ENCODE measurements around the gene COL19A1. TPM values are rescaled to one million over a fixed set of nuclear protein-coding genes. Genes with fewer than 3 reads are reported as not detected.

COL19A1 gene
- total RNA-seq, 1 experiment from 2014 or later = not detected

DNA sequence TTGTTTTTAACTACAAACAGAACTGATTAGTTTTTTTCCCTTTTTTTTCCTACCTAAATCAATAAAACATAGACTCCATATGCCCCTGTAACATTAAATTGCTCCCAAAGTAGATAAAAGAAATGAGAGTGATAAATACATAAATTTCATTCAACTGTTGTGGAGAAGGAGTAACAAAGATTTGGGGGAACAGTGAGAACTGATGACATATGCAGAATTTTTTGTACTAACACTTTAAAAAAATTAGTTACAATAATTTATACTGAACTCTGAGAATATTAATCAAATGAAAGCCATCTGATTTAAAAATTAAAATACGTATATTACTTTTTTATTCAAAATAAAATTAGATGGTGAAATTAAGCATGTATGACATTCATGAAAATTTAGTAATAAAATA is 195.7 kb downstream of the COL19A1 start:
- Histone ChIP-seq H3K4me3 (ENCODE audit: insufficient read depth, low read depth, low read length) (no peak overlapping the region), H3K36me3 (replicated peaks; ENCODE audit: control insufficient read depth, insufficient read depth, low read length) (no peaks in the 10 kb centered on the region), H3K27me3 (ENCODE audit: control insufficient read depth, insufficient read depth, low read length) (no peaks in the 10 kb centered on the region)
- no peak for DNase-seq

DNA sequence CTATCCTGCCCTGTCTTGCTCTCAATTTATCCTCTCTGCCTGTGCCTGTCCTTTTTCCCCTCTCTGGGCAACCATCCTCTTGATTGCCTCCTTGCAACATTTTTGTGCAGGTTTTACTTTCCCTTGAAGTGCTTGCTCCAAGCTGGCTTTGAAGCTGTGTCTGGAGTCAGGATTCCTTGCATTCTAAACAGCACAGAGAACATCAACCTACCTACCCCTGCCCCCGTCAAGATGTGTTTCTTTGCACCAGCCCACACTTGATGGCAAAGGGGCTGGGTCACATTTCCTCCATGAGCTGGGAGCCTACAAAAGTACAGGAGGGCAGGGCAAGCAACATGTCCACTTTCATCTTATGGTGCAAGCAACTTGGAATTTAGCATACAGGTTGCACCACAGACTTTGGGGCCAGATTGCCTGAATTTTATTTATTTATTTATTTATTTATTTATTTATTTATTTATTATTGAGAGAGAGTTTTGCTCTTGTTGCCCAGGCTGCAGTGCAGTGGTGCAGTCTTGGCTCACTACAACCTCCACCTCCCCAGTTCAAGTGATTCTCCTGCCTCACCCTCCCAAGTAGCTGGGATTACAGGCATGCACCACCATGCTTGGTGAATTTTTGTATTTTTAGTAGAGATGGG is 206.3 kb downstream of the COL19A1 start:
- no peak for DNase-seq
- Histone ChIP-seq H3K27me3 (ENCODE audit: control insufficient read depth, insufficient read depth, low read length) (no peaks in the 10 kb centered on the region), H3K4me3 (ENCODE audit: insufficient read depth, low read depth, low read length) (no peak overlapping the region), H3K36me3 (replicated peaks; ENCODE audit: control insufficient read depth, insufficient read depth, low read length) (no peaks in the 10 kb centered on the region)

DNA sequence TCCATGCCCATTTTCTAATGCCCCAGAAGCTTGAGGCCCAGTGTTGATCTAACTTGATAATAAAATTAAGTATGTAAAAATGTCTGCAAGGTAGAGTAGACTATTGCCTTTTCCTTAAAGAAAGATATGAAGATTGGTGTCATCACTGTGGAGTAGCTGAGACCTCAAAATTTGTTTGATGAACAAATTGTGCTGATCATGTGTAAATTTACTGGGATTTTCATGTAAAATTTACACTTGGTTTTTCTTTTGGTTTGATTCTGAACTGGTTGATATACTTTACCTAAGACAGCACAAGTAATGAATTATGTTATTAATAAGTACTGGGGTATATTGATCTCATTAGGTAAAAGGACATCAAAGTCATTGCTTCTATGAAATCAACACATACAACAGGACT is 207.3 kb downstream of the COL19A1 start:
- no peak for DNase-seq

DNA sequence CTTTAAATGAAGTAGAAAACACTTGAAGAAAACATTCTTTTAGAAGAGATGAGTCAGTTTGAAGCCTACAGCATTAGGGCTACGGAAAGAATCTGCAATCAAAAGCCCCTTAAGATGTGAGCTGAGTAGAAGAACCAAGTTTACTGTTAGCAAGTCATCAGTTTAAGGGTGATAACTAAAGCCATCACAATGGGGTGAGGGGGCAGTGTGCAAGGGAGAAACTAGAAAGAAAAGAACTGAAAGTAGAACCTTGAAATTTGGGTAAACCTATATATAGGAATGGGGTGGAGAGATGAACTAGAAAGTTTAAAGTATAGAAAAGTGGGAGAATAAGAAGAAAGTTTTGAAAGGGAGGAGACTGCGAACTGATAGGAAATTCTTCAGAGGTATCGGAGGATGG is 212.9 kb downstream of the COL19A1 start:
- H3K27me3 ChIP-seq (ENCODE audit: control insufficient read depth, insufficient read depth, low read length) = no peaks in the 10 kb centered on the region
- no peak overlapping the region for H3K4me3 ChIP-seq (ENCODE audit: insufficient read depth, low read depth, low read length)
- DNase-seq = no peak
- H3K36me3 ChIP-seq (replicated peaks; ENCODE audit: control insufficient read depth, insufficient read depth, low read length) = no peaks in the 10 kb centered on the region

More for the DNA sequence above, 207.3 kb downstream of the COL19A1 start:
- Histone ChIP-seq H3K27me3 (ENCODE audit: control insufficient read depth, insufficient read depth, low read length) (no peaks in the 10 kb centered on the region), H3K36me3 (replicated peaks; ENCODE audit: control insufficient read depth, insufficient read depth, low read length) (no peaks in the 10 kb centered on the region), H3K4me3 (ENCODE audit: insufficient read depth, low read depth, low read length) (no peak overlapping the region)

DNA sequence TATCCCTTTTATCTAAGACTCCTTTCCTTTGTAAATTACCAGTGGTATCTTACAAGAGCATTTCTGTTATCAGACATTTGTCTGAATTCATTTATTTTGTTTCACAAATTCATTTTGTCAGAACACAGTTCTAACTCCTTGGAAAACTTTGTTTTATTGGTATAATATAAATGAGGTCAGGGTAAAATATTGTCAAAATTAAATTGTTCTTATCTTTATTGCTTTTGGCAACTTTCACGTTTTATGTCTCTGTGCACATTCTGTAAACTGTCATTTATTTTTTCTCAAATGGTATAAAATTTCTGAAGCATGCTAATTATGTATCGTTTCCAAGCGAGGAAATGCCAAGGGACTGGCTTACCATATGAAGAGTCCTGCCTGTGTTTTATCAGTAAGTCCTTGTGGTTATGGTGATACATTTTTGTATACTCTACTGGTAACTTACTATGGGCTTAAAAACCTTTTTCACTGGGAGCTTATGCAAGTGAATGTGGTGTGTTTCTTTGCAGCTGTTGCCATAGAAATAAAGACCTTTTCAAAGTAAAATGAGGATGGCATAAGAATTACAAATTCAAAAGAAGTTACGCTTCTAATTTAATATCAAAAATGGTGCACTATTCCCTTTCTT is 214.2 kb downstream of the COL19A1 start:
- Histone ChIP-seq H3K27me3 (ENCODE audit: control insufficient read depth, insufficient read depth, low read length) (no peaks in the 10 kb centered on the region), H3K4me3 (ENCODE audit: insufficient read depth, low read depth, low read length) (no peak overlapping the region), H3K36me3 (replicated peaks; ENCODE audit: control insufficient read depth, insufficient read depth, low read length) (no peaks in the 10 kb centered on the region)
- peak; percentile 2 for DNase-seq

DNA sequence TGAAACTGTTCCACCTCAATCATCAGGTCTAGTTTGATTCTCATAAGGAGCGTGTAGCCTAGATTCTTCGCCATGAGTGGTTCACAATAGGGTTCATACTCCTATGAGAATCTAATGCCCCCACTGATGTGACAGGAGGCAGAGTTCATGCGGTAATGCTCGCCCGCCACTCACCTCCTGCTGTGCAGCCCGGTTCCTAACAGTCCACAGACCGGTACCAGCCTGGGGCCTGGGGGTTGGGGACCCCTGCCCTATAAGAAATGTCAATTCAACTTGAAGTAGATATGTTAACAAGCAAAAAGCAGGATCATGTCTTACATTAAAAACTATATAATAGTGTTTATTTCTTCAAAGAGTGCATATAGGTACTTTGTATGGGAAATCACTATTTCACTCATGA is 216.5 kb downstream of the COL19A1 start:
- H3K36me3 ChIP-seq (replicated peaks; ENCODE audit: control insufficient read depth, insufficient read depth, low read length) = no peaks in the 10 kb centered on the region
- no peaks in the 10 kb centered on the region for H3K27me3 ChIP-seq (ENCODE audit: control insufficient read depth, insufficient read depth, low read length)
- no peak for DNase-seq
- H3K4me3 ChIP-seq (ENCODE audit: insufficient read depth, low read depth, low read length) = no peak overlapping the region

DNA sequence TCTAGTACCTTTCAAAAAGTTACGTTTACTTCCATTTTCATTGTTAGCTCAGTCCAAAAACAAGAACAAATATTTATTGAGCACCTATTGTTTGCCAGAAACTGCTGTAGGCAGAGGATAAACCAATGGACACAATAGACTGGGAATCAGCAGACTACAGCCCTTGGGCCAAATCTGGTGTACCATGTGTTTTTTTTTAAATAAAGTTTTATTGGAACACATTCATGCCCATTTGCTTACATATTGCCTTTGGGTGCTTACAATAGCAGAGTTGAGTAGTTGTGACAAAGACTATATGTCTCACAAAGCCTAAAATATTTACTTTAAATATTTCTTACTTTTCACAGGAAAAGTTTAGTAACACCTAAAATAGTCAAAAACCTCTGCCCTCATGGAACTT is 220.4 kb downstream of the COL19A1 start:
- Histone ChIP-seq H3K4me3 (ENCODE audit: insufficient read depth, low read depth, low read length) (no peak overlapping the region), H3K36me3 (replicated peaks; ENCODE audit: control insufficient read depth, insufficient read depth, low read length) (no peaks in the 10 kb centered on the region), H3K27me3 (ENCODE audit: control insufficient read depth, insufficient read depth, low read length) (no peaks in the 10 kb centered on the region)
- no peak for DNase-seq

DNA sequence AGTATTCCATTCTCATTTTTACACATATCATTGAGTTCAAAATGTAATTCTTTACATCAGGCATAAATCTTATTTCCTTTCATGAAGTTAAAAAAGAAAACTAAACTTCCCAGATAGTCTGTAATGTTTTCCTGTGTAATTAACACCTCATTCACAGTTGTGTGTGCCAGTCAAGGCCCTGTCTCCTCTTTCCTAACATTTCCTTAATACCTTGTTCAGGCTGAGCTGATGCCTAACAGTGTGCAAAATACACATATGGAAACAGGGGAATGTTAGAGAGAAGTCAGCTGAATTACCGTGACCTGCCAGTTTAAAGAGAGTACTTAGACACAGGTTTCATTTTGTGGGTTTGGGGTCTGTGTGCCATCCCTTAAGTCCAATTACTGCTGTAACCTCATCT is 227.8 kb downstream of the COL19A1 start:
- DNase-seq = no peak
- H3K4me3 ChIP-seq (ENCODE audit: insufficient read depth, low read depth, low read length) = no peak overlapping the region
- H3K27me3 ChIP-seq (ENCODE audit: control insufficient read depth, insufficient read depth, low read length) = no peaks in the 10 kb centered on the region
- no peaks in the 10 kb centered on the region for H3K36me3 ChIP-seq (replicated peaks; ENCODE audit: control insufficient read depth, insufficient read depth, low read length)

DNA sequence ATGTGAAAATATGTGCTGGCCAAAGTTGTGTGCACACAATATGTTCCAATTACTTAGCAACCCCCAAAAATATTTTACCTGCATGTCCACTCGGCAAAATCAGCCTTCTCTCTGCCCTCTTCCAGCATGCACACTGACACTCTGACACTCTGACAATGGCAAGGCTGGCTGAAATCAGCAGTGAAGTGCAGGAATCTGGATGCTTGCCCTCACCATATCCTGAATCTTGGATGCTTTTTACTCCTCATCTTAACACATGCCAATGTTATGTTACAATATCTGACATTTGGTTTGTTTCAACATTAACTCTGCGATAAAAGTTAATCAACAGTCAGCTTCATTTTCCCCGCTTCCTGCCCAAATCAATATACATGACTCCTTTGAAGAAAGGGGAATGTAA is 233.4 kb downstream of the COL19A1 start:
- no peak for DNase-seq
- Histone ChIP-seq H3K4me3 (ENCODE audit: insufficient read depth, low read depth, low read length) (no peak overlapping the region), H3K27me3 (ENCODE audit: control insufficient read depth, insufficient read depth, low read length) (no peaks in the 10 kb centered on the region), H3K36me3 (replicated peaks; ENCODE audit: control insufficient read depth, insufficient read depth, low read length) (no peaks in the 10 kb centered on the region)

DNA sequence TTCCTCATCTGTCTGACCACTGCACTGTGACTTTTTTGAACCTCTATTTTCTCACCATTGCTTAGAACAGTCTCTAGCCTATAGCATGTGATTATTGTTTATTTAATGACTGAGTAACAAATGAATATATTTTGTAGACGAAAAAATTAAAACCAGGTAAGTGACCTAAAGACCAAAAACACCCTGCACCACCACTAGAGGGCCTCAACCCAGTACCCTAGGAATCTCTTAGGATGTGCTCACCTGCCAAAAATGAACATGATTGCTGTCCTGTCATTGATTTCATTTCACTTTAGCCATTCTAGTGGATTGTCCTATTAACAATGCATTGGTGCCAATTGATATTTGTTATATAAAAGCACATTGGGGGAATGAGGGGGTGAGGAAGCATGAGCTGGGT is 237.4 kb downstream of the COL19A1 start:
- no peak overlapping the region for H3K4me3 ChIP-seq (ENCODE audit: insufficient read depth, low read depth, low read length)
- no peak for DNase-seq
- H3K27me3 ChIP-seq (ENCODE audit: control insufficient read depth, insufficient read depth, low read length) = no peaks in the 10 kb centered on the region
- H3K36me3 ChIP-seq (replicated peaks; ENCODE audit: control insufficient read depth, insufficient read depth, low read length) = no peaks in the 10 kb centered on the region

DNA sequence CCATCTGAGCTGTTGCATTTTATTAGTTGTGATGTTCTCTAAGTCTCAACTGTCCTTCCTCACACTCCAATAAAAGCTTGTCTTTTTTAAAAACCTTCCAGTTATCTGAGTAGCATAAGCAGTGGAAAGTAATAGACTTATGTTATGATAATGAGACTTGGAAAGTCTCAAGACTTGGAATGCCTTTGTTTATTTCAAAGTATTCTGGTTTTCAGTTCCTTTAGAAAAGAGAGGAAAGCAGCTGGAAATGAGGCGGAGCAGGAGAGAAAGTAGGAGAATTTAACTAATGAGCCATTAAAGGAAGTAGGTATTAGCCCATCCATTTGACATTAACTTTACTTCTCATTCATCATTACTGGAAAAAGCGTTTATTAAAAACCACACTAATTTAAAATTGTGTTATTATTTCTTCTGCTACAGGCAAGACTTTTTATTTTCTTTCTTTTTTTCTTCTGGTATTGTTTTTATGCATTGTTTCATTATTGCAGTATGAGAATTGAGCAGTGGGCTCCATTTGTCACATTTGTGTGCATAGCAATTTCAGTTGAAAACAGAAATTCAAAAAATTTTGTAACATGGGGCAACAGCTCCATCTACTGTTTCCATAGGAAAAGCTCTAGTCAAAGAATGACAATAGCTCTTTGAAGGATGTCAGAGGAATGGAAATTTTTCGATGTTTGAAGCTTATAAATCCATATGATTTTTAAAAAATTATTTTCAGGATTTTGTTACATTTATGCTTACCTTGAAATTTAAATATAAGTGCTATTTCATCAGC is 241.7 kb downstream of the COL19A1 start:
- DNase-seq = peak; percentile 4
- Histone ChIP-seq H3K27me3 (ENCODE audit: control insufficient read depth, insufficient read depth, low read length) (no peaks in the 10 kb centered on the region), H3K4me3 (ENCODE audit: insufficient read depth, low read depth, low read length) (no peak overlapping the region), H3K36me3 (replicated peaks; ENCODE audit: control insufficient read depth, insufficient read depth, low read length) (no peaks in the 10 kb centered on the region)

DNA sequence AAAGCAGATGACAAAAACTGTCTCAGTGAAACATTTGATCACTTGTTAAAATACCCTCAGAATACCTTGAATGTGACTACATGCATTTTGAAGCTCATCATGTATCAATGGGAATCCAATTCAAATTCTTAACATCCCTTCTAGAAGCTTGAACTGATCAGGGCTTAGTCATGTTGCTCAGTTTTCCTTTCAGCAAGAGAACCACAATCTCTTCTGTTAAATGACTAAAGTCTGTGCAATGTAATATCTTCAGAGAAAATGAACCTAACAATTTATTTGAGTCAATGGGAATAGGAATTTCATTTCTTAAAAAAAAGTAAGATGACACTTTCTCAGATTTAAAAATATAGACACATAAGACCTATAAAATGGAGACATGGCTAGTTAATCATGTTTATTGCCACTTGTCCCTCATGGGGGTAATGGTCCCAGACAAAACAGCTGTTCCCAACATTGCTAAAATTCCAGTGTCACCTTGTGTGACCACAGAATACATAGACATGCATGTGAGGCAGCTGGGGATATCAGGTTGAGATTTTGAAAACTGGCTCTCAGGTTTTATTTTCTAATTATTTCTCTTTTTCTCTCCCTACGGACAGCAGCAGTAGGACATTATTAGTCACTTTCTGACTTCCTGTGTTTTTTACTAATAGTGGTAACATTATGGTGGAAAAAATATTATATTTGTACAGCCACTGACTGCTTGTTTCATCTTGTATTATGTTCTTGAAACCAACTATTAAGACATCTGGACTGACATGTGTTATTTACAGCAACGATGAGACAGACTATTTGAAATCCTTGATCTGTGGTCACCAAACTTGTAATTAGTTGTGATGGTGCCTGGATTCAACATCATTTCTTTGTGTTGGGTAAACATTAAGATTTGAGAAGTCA is 244.0 kb downstream of the COL19A1 start:
- no peaks in the 10 kb centered on the region for H3K27me3 ChIP-seq (ENCODE audit: control insufficient read depth, insufficient read depth, low read length)
- DNase-seq = no peak
- no peak overlapping the region for H3K4me3 ChIP-seq (ENCODE audit: insufficient read depth, low read depth, low read length)
- H3K36me3 ChIP-seq (replicated peaks; ENCODE audit: control insufficient read depth, insufficient read depth, low read length) = no peaks in the 10 kb centered on the region

DNA sequence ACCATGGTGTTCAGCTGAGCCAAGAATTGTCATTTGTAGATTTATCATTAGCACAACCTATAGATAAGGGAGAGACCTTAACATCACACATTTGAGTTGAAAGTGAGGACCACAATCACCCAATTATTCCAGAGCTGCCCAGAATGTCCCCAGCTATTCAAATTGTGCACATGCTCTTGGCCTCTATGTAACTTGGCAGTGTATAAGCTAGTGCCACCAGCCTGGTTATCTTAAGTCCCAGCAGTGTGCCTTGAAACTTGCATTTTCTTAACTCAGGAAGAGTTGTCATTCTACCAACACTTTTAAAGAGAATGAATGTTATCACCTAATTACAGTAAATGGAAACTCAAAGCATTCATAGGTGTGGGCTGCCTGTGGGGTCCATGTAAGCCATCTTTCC is 245.4 kb downstream of the COL19A1 start:
- no peak for DNase-seq
- H3K36me3 ChIP-seq (replicated peaks; ENCODE audit: control insufficient read depth, insufficient read depth, low read length) = no peaks in the 10 kb centered on the region
- no peaks in the 10 kb centered on the region for H3K27me3 ChIP-seq (ENCODE audit: control insufficient read depth, insufficient read depth, low read length)
- H3K4me3 ChIP-seq (ENCODE audit: insufficient read depth, low read depth, low read length) = no peak overlapping the region

DNA sequence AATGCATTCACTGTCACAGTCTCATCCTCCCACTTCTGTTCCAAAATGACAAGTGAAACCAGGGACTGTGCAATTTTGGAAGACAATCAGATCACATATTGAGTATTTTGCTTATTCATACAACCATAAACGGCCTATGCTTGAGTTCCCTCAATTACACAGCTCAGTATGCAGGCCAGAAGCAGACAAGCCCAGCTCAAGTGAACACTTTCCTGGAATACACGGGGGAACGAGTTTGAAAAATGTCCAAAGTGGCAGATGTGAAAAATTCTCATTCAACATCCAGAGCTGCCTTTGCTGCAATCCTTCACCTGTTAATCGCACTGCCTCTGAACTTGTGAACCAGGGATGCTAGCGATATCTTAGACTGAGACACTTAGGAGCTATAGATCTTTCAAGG is 246.4 kb downstream of the COL19A1 start:
- no peak for DNase-seq
- H3K4me3 ChIP-seq (ENCODE audit: insufficient read depth, low read depth, low read length) = no peak overlapping the region
- no peaks in the 10 kb centered on the region for H3K36me3 ChIP-seq (replicated peaks; ENCODE audit: control insufficient read depth, insufficient read depth, low read length)
- no peaks in the 10 kb centered on the region for H3K27me3 ChIP-seq (ENCODE audit: control insufficient read depth, insufficient read depth, low read length)
